ENCODE measurements around the gene PANK4.

Gene PANK4

GRCh38 chr1:2525572-2525919 lies 850 bp downstream of the PANK4 start:
- TF ChIP-seq CTCF (IDR thresholded peaks at IDR 0.05; ENCODE audit: low read depth, low read length, poor library complexity, severe bottlenecking) (peak; percentile 20), EZH2phosphoT487 (IDR thresholded peaks at IDR 0.05; ENCODE audit: borderline replicate concordance, low read length) (no peak)
- H3K9me3 ChIP-seq (ENCODE audit: control insufficient read depth, insufficient read depth, low read length) = no peaks in the 10 kb centered on the region
- H3K4me3 ChIP-seq (ENCODE audit: low read length) = peak overlapping the region; percentile 81
- peaks cover 34% of the 10 kb centered on the region for H3K27me3 ChIP-seq (ENCODE audit: control insufficient read depth, low read length)
- peaks cover 26% of the 10 kb centered on the region for H3K36me3 ChIP-seq (ENCODE audit: control insufficient read depth, low read length)
- peaks cover 48% of the 10 kb centered on the region for H3K79me2 ChIP-seq (ENCODE audit: control insufficient read depth, low read length)
- peak overlapping the region; percentile 7; the same call in 1 of the 2 replicates for H3K27ac ChIP-seq (ENCODE audit: low read depth, low read length)
- peaks cover 24% of the 10 kb centered on the region for H4K20me1 ChIP-seq (ENCODE audit: control insufficient read depth, insufficient read depth, low read depth, low read length)
- peak overlapping the region; percentile 68 for H3K4me2 ChIP-seq (ENCODE audit: low read length)
- peaks cover 23% of the 10 kb centered on the region for H3K4me1 ChIP-seq (ENCODE audit: control insufficient read depth, low read length)
- H3K9me2 ChIP-seq (replicated peaks; ENCODE audit: control insufficient read depth, low read length) = no peaks in the 10 kb centered on the region
- no peaks in the 10 kb centered on the region for H3F3A ChIP-seq (ENCODE audit: control insufficient read depth, insufficient read depth)

GRCh38 chr1:2523891-2524609 lies 2.3 kb downstream of the PANK4 start:
- no peak for TF ChIP-seq CTCF (IDR thresholded peaks at IDR 0.05; ENCODE audit: low read depth, low read length, poor library complexity, severe bottlenecking)
- TF ChIP-seq EZH2phosphoT487 (IDR thresholded peaks at IDR 0.05; ENCODE audit: borderline replicate concordance, low read length) = no peak
- H3K4me1 ChIP-seq (ENCODE audit: control insufficient read depth, low read length) = peaks cover 23% of the 10 kb centered on the region
- no peak overlapping the region for H3K27ac ChIP-seq (ENCODE audit: low read depth, low read length)
- H3K4me3 ChIP-seq (ENCODE audit: low read length) = no peak overlapping the region
- H3K9me3 ChIP-seq (ENCODE audit: control insufficient read depth, insufficient read depth, low read length) = no peaks in the 10 kb centered on the region
- peaks cover 37% of the 10 kb centered on the region for H3K36me3 ChIP-seq (ENCODE audit: control insufficient read depth, low read length)
- peaks cover 48% of the 10 kb centered on the region for H3K79me2 ChIP-seq (ENCODE audit: control insufficient read depth, low read length)
- peaks cover 24% of the 10 kb centered on the region for H3K27me3 ChIP-seq (ENCODE audit: control insufficient read depth, low read length)
- peak overlapping the region; percentile 68 for H3K4me2 ChIP-seq (ENCODE audit: low read length)
- H3K9me2 ChIP-seq (replicated peaks; ENCODE audit: control insufficient read depth, low read length) = no peaks in the 10 kb centered on the region
- H3F3A ChIP-seq (ENCODE audit: control insufficient read depth, insufficient read depth) = no peaks in the 10 kb centered on the region
- H4K20me1 ChIP-seq (ENCODE audit: control insufficient read depth, insufficient read depth, low read depth, low read length) = peaks cover 24% of the 10 kb centered on the region

GRCh38 chr1:2523191-2523890 lies 3.1 kb downstream of the PANK4 start:
- peaks cover 48% of the 10 kb centered on the region for H3K79me2 ChIP-seq (ENCODE audit: control insufficient read depth, low read length)
- H3K36me3 ChIP-seq (ENCODE audit: control insufficient read depth, low read length) = peaks cover 44% of the 10 kb centered on the region
- no peak overlapping the region for H3K4me3 ChIP-seq (ENCODE audit: low read length)
- peaks cover 24% of the 10 kb centered on the region for H4K20me1 ChIP-seq (ENCODE audit: control insufficient read depth, insufficient read depth, low read depth, low read length)
- H3K9me2 ChIP-seq (replicated peaks; ENCODE audit: control insufficient read depth, low read length) = no peaks in the 10 kb centered on the region
- H3K4me1 ChIP-seq (ENCODE audit: control insufficient read depth, low read length) = peaks cover 23% of the 10 kb centered on the region
- H3K4me2 ChIP-seq (ENCODE audit: low read length) = no peak overlapping the region
- H3K27ac ChIP-seq (ENCODE audit: low read depth, low read length) = no peak overlapping the region
- H3K9me3 ChIP-seq (ENCODE audit: control insufficient read depth, insufficient read depth, low read length) = no peaks in the 10 kb centered on the region
- peaks cover 17% of the 10 kb centered on the region for H3K27me3 ChIP-seq (ENCODE audit: control insufficient read depth, low read length)
- no peaks in the 10 kb centered on the region for H3F3A ChIP-seq (ENCODE audit: control insufficient read depth, insufficient read depth)
- TF ChIP-seq EZH2phosphoT487 (IDR thresholded peaks at IDR 0.05; ENCODE audit: borderline replicate concordance, low read length) = no peak
- TF ChIP-seq CTCF (IDR thresholded peaks at IDR 0.05; ENCODE audit: low read depth, low read length, poor library complexity, severe bottlenecking) = no peak

Measured in DOHH2 (cell line).